ENCODE results near the gene CD48.
A peak's percentile ranks its signal among the peaks of the same experiment; 100 is the strongest.

The CD48 gene

GRCh38 chr1:160645386-160646130 is 66.1 kb downstream of the CD48 start:
- H3K79me2 ChIP-seq (ENCODE audit: insufficient read depth, low read length) = peaks cover 83% of the 10 kb centered on the region
- no peaks in the 10 kb centered on the region for H3K9me2 ChIP-seq (replicated peaks; ENCODE audit: insufficient read depth, low read length)
- H3F3A ChIP-seq (ENCODE audit: insufficient read depth) = peaks cover 9% of the 10 kb centered on the region; the same call in 1 of the 2 replicates
- H3K4me3 ChIP-seq (ENCODE audit: insufficient read depth, low read length, poor library complexity, severe bottlenecking) = peak overlapping the region; percentile 69
- no peaks in the 10 kb centered on the region for H4K20me1 ChIP-seq (ENCODE audit: low read depth, low read length)
- H3K9me3 ChIP-seq (ENCODE audit: insufficient read depth, low read length) = no peaks in the 10 kb centered on the region
- H3K27ac ChIP-seq (ENCODE audit: low read depth, low read length) = peak overlapping the region; percentile 82
- no peaks in the 10 kb centered on the region; the same call in 1 of the 2 replicates for H3K36me3 ChIP-seq (ENCODE audit: low read length)
- TF ChIP-seq CTCF (IDR thresholded peaks at IDR 0.05; ENCODE audit: insufficient read depth, low read length, poor library complexity, severe bottlenecking) (no peak), EZH2phosphoT487 (conservative IDR thresholded peaks at IDR 0.05; ENCODE audit: low read length) (no peak)
- H2AFZ ChIP-seq (ENCODE audit: low read depth, low read length, severe bottlenecking) = no peak overlapping the region
- H3K4me2 ChIP-seq (ENCODE audit: low read depth, low read length, poor library complexity, severe bottlenecking) = peak overlapping the region; percentile 70
- peak overlapping the region; percentile 82 for H3K9ac ChIP-seq (ENCODE audit: low read length)
- H3K27me3 ChIP-seq (ENCODE audit: low read length) = no peaks in the 10 kb centered on the region

- peak overlapping the region; percentile 82 for H3K27ac ChIP-seq (ENCODE audit: low read depth, low read length)
- H3K79me2 ChIP-seq (ENCODE audit: insufficient read depth, low read length) = peaks cover 92% of the 10 kb centered on the region
- peak overlapping the region; percentile 82 for H3K9ac ChIP-seq (ENCODE audit: low read length)
- peak overlapping the region; percentile 69 for H3K4me3 ChIP-seq (ENCODE audit: insufficient read depth, low read length, poor library complexity, severe bottlenecking)
- H3K9me2 ChIP-seq (replicated peaks; ENCODE audit: insufficient read depth, low read length) = no peaks in the 10 kb centered on the region
- TF ChIP-seq CTCF (IDR thresholded peaks at IDR 0.05; ENCODE audit: insufficient read depth, low read length, poor library complexity, severe bottlenecking) = no peak
- no peak for TF ChIP-seq EZH2phosphoT487 (conservative IDR thresholded peaks at IDR 0.05; ENCODE audit: low read length)
- peaks cover 7% of the 10 kb centered on the region; the same call in 1 of the 2 replicates for H3F3A ChIP-seq (ENCODE audit: insufficient read depth)
- H3K27me3 ChIP-seq (ENCODE audit: low read length) = no peaks in the 10 kb centered on the region
- H3K36me3 ChIP-seq (ENCODE audit: low read length) = no peaks in the 10 kb centered on the region; the same call in 1 of the 2 replicates
- no peaks in the 10 kb centered on the region for H3K9me3 ChIP-seq (ENCODE audit: insufficient read depth, low read length)
- H2AFZ ChIP-seq (ENCODE audit: low read depth, low read length, severe bottlenecking) = no peak overlapping the region
- H3K4me2 ChIP-seq (ENCODE audit: low read depth, low read length, poor library complexity, severe bottlenecking) = peak overlapping the region; percentile 70
- H4K20me1 ChIP-seq (ENCODE audit: low read depth, low read length) = no peaks in the 10 kb centered on the region
These were observed 67.2 kb downstream of the CD48 start for GRCh38 chr1:160644399-160644798.

- Histone ChIP-seq H3K9me2 (replicated peaks; ENCODE audit: insufficient read depth, low read length) (no peaks in the 10 kb centered on the region), H3K36me3 (ENCODE audit: low read length) (no peaks in the 10 kb centered on the region; the same call in 1 of the 2 replicates), H3K4me3 (ENCODE audit: insufficient read depth, low read length, poor library complexity, severe bottlenecking) (peak overlapping the region; percentile 69), H4K20me1 (ENCODE audit: low read depth, low read length) (no peaks in the 10 kb centered on the region), H3K4me2 (ENCODE audit: low read depth, low read length, poor library complexity, severe bottlenecking) (peak overlapping the region; percentile 70), H2AFZ (ENCODE audit: low read depth, low read length, severe bottlenecking) (no peak overlapping the region), H3F3A (ENCODE audit: insufficient read depth) (peaks cover 11% of the 10 kb centered on the region), H3K27ac (ENCODE audit: low read depth, low read length) (peak overlapping the region; percentile 82), H3K9ac (ENCODE audit: low read length) (peak overlapping the region; percentile 82), H3K79me2 (ENCODE audit: insufficient read depth, low read length) (peaks cover 93% of the 10 kb centered on the region), H3K9me3 (ENCODE audit: insufficient read depth, low read length) (no peaks in the 10 kb centered on the region), H3K27me3 (ENCODE audit: low read length) (no peaks in the 10 kb centered on the region)
- no peak for TF ChIP-seq CTCF (IDR thresholded peaks at IDR 0.05; ENCODE audit: insufficient read depth, low read length, poor library complexity, severe bottlenecking)
- no peak for TF ChIP-seq EZH2phosphoT487 (conservative IDR thresholded peaks at IDR 0.05; ENCODE audit: low read length)
These were observed 68.5 kb downstream of the CD48 start for GRCh38 chr1:160643138-160643537.
